Cerebellar cortex (tissue), 1 donor: ENCODE measurements around the gene VPS26C.
A peak's percentile ranks its signal among the peaks of the same experiment; 100 is the strongest.

Source experiments
- DNase-seq: peaks from one replicate; pipeline ENCODE4 v3.0.0-alpha.2; 2015; ENCODE audit warnings: low spot score

The VPS26C gene

DNA sequence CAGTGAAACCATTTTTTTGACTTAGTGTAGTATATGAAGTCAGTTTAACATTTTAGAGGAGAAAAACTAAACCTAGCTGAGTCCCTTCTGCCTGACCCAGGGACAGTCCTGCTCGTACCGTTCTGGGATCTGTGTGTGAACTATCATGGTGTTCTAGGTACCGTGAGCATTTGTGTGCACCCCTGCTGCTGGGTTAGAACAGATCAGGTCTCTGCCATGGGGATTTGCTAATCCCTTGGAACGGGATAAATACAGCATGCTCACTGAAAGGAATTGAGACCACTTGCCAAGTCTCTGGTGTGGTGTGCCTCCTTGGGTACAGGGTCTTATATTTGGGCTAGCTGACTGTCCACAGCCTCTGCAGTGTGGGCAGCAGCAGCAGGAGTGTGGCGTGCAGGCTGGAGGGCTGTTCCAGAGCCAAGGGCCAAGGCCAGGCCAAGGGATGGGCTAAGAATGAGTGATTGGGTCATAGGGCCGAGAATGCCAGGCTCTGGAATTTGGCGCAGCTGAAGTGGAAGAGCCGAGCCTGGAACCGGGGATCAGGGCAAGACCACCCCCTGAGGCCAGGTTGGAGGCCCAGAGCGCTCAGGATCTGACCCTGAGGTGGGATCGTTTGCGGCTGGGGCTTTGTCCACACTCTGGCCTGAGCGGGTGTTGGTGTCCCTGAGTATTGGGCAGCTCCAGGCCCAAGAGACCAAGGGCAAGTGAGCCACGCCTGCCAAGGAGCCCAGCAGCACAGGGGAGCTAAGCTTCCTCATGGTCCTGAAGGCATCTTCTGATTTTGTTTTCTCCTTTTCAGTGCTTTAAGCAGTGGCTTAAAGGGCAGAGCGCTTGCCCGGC is 66.3 kb downstream of the VPS26C start:
- no peak for DNase-seq

DNA sequence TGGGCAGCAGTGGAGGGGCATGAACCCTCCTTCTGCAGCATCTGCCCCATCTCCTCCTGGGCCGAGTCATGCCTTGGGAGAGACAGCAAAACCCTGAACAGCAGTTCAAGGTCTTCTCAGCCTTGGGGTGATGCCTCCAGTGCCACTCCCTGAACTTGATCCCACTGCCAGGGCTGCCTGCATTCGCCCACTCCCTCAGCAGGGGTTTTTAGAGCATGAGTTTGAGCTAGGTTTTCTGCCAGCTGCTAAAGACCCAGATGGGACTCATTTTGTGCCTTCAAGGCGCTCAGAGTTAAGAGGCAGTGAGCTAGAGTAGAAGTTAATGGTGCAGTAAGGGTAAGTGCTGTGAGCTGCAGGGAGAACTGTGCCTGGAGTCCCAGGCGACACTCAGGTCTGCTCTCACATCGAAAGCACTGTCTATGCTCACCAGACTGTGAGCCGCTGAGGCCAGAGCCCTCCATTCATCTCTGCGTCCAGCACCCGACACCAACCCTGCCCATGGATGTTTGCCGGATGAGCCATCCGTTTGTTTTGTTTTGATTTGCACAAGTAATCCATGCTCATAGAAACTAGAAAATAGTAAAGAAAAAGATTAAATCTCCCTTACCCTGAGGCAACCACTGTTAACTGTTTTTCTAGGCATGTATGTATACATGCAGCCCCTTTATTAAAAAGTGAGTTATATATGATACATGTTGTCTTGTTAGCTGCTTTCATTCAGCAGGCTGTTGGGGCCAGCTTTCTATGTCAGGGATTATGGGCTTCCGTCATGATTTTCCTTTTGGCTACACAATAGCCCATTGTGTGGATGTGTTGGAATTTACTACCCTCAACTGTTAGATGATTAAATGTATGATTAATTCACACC is 67.8 kb downstream of the VPS26C start:
- DNase-seq: no peak

DNA sequence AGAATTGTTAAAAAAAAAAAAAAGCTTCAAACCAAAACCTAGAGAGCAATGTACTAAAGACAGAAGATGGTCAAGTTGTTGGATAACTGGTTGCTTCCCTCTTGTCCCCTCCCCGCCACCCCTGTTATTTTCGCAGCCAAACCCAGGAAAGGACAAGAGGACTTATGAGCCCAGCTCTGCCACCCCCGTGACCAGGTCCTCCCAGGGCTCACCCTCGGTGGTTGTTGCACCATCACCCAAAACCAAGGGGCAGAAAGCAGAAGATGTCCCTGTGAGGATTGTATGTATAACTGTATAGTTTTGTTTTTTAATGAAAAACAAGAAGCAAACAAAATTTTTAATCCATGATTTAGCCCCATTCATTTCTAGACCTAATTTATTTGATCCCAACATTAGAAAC is 69.4 kb downstream of the VPS26C start:
- no peak for DNase-seq

DNA sequence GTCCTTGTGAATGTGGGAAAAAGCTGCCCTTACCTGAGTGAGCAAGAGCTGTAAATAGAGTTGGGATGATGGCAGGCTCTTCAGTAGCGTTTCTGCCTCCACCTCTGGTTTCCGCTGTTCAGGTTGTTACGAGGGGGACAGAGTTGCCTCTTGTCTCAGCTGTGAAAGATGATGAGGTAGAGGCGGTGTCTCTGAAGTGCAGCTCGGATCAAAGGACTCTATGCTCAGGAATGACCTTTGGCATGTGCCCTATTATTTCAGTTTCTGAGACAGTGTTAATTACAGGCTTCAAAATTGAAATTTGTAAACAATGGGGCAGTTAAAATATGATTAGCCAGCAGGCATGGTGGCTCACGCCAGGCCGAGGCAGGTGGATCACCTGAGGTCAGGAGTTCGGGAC is 70.3 kb downstream of the VPS26C start:
- DNase-seq: no peak

DNA sequence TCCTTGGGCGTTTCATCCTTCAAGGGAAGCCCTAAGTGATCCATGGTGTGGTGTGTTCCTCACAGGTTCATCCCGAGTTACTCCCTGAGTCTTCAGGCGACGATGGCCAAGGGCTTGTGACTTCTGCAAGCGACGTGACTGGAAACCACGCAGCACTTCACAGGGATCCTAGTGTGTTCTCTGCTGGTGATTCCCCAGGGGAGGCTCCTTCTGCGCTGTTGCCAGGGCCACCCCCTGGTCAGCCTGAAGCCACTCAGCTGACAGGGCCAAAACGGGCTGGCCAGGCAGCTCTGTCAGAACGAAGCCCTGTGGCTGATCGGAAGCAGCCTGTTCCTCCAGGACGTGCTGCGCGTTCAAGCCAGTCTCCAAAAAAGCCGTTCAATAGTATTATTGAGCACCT is 71.5 kb downstream of the VPS26C start:
- DNase-seq: no peak

DNA sequence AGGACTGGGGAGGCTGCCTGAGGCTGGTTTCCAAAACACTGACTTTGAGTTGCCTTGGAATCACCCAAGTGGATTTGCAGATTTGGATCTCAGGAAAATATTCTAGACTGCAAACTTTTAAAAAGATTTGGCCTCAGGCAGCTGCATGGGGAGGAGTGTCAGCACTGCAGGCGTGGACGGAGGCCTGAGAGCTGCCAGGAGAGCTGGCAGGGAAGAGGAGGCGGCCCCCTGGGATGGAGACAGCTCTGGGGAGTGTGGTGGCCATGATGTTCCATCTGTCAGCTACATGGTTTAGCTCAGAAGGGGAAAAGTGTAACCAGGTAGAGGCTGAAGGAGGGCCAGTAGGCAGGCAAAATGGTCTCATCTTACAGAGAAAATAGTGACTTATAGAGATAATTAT is 72.1 kb downstream of the VPS26C start:
- no peak for DNase-seq

DNA sequence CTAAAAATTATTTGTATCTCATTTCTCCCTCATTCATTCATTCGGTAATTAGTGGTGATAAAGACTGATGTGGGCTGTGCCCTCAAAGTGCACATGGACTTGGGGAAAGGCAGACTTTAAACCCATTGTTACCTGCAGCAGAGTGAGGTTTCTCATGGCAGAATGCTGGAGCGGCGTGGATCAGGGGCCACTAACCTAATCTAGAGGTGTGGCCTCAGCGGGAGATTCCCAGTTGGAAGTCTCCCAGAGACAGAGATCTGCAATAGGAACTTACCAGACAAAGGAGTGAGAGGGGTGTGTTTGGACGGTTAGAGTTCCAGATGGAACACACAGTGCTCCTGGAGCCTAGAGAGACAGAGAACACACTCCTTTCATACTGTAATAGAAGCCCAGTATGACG is 73.5 kb downstream of the VPS26C start:
- peak; percentile 44 for DNase-seq

DNA sequence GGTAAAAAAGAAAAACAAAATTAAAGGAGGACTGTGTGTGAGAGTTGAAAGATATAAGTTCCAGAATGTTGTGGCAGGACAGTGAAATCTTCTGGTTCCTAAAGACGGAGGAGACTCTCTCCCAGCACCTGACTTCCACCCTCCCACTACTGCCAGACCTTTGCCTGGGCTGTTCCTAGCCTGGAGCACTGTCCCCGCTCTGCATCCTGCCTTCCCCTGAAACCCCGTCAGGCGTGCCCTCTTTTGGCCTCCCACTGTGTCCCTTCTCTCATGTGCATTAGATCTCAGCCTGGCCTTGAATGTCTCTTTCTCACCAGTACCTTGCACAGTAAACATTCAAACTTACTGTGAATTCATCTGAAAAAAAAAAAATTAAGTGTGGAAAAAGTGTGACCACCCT is 74.1 kb downstream of the VPS26C start:
- DNase-seq: no peak

DNA sequence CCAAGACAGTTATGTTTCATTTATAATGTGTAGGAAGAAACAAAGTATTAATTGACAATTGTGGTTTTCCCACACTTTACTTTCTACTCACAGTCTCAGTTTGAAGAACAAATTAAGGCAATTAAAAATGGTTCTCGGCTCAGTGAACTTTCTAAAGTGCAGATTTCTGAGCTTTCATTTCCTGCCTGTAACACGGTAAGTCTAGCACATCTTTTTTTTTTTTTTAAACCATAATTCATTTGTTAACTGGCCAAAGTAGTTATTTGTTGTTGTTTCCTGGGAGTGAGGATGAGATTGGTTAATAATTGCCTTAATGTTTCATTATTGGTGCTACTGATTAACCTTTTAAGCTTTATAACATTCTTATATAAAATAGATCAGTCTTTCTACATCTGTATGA is 75.1 kb downstream of the VPS26C start:
- DNase-seq: no peak

DNA sequence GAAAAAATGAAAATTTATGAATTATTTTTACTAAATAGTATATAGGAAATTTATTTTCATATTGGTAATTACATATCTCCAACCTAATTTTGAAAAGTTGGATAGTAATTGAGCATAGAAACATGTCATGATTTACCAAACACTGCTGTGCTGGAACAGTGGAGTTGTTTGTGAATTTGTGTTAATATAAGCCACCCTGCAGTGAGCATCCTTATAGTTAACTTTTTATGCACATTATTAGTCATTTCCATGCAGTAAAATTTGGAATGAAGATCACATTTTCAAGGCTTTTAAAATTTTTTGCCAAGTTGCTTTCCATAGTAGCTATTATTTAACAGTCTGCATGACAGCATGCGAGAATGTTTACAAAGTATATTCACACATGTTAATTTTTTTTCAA is 78.3 kb downstream of the VPS26C start:
- no peak for DNase-seq

DNA sequence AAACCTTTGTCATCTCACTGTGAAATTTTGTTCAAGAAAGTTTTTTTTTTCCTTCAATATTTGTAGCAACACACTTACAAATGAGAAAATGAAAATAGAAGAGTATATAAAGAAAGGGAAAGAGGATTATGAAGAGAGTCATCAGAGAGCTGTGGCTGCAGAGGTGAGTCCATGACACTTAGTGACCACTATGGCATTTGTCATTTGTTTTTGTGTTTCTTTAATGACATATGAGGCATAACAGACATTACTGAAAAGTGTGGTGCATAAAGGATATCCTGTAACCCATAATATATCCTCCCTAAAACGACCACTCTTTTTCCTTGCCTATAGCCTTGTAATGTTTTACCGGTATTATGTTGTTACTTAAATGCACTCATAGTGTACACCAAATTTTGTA is 80.2 kb downstream of the VPS26C start:
- no peak for DNase-seq

DNA sequence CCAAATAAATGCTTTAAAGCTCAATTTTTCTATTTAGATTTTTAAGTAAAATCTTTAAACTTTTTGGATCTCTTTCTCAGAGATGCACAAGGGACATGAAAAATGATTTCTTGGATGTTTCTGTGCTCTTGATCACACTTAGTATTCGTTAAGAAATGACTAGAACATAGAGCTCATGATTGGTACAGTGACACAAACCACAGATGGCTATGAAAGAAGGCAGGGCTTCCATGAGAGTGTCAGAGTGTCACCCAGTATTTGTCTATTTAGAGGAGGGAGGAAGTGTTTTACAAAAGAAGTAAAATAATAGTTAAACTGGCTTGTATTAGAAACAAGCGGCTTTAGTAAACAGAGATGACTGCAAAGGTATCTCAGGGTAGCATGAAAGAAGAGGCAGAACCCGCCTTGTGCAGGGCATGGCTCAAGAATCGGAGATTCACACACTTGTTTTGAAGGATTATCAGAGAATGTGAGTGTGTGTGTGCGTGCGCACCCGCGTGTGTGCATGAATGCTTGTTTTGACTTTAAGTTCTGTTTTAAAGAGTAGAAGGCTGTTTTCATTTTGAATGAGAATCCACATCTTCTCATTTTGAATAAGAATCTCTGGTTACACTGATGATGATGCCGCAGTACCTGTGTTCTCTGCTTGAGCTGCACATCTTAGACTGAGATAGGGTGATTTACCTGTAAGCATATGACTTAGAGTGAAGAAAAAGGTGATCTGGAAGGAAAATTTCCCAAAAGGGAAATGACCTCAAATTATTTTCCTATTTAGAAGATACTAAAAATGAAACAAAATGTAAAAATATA is 82.1 kb downstream of the VPS26C start:
- no peak for DNase-seq

DNA sequence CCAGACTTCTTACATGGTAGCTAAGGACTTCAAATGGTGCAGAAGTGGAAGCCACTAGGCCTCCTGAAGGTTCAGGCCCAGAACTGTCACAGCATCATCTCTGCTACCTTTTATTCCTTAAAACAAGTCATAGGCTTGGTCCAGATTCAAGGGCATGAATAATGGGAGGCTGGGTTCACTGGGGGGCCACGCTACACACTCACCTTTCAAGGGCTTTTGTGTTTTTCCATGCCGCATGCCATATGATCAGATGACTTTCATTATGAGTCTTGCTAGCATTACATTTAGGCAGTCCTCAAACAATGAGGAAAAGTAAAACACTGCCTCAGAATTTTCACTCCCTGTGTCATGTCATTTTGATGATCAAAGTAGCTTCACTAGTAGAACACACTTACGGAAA is 83.4 kb downstream of the VPS26C start:
- no peak for DNase-seq

DNA sequence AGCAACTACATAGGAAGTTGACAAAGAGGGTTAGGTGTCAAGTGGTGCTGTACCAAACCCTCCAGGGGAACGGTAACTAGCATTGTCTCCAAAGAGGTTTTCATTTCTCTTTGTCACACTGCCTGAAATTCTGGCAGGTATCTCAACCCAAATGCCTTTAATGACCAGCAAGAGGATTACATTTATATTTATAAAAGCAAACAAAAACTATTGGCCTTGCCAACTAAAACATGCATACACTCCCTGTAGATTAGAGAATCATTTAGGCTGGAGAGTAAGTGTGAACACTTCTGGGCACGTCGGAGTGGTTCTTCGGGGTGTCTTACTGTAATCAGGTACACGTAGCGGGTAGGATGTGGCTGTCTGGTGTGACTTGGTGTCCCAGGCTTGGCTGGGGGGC is 84.9 kb downstream of the VPS26C start:
- DNase-seq: no peak

DNA sequence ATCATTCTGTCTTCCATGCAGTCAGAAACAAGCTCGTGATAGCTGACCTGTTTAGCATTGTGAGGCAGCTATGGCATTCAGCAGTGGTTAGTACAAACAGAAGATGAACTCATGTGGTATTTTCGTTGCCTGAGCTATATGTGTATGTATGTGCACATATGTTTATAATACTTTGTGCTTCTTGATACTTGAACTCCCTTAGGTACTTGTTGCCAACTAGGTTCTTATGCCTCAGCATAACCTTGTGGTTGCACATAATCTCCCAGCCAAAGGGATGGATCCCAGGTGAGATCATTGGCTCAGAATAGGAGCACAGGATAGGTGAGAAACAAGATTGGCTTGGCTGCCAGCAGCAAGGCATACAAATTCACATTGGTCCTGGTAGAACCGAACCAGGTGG is 86.1 kb downstream of the VPS26C start:
- DNase-seq: no peak

DNA sequence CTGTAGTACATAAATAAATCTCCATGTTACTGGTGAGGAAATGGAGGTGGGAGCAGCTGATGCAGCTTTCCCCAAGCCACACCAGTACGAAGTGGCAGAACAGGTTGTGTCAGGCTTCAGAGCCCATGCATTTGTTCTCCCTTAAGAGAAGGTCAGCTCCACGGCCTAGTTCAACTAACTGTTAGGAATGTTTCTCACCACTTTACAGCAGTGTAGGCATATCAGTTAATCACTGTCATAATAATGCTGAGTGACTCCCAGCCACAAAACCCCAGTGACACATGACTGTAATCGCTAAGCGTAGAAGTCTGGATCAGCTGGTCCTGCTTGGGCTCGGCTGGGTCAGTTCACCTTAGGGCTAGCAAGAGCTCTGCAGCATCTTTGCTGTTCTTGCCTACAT is 90.4 kb downstream of the VPS26C start:
- DNase-seq: no peak
